ELR (cell line): ENCODE data around the gene SPRY2.
A peak's percentile ranks its signal among the peaks of the same experiment; 100 is the strongest.
"Not testable (repeated sequence)": the region's sequence is repeated elsewhere in the genome, so short reads cannot be mapped to it uniquely, and the experiment has no call there.

Experiments used
- DNase-seq: peaks from one replicate; pipeline ENCODE4 v3.0.0-alpha.2; 2015; ENCODE audit warnings: low read depth

Gene SPRY2

GRCh38 chr13:80348750-80349149, 7.8 kb upstream of the SPRY2 start:
- DNase-seq = no peak

GRCh38 chr13:80348314-80348713, 7.4 kb upstream of the SPRY2 start:
- DNase-seq = no peak

- no peak for DNase-seq
Observed at GRCh38 chr13:80345771-80346510, 5.0 kb upstream of the SPRY2 start.

GRCh38 chr13:80344032-80344431, 3.1 kb upstream of the SPRY2 start:
- not testable (repeated sequence) for DNase-seq

GRCh38 chr13:80342471-80343371, 1.8 kb upstream of the SPRY2 start:
- DNase-seq = peak; percentile 79

GRCh38 chr13:80341756-80342370, 937 bp upstream of the SPRY2 start:
- DNase-seq = peak; percentile 67

- DNase-seq = no peak
Observed at GRCh38 chr13:80340651-80341100, 250 bp downstream of the SPRY2 start.

GRCh38 chr13:80339912-80340650, 845 bp downstream of the SPRY2 start:
- peak; percentile 59 for DNase-seq

GRCh38 chr13:80339563-80339911, 1.4 kb downstream of the SPRY2 start:
- no peak for DNase-seq

GRCh38 chr13:80338781-80339562, 2.0 kb downstream of the SPRY2 start:
- peak; percentile 79 for DNase-seq

- DNase-seq = peak; percentile 42
Observed at GRCh38 chr13:80337288-80338081, 3.4 kb downstream of the SPRY2 start.

GRCh38 chr13:80336776-80337287, 4.1 kb downstream of the SPRY2 start:
- peak; percentile 23 for DNase-seq

- DNase-seq = peak; percentile 30
Observed at GRCh38 chr13:80336370-80336769, 4.6 kb downstream of the SPRY2 start.

- DNase-seq = peak; percentile 63
Observed at GRCh38 chr13:80334597-80335260, 6.2 kb downstream of the SPRY2 start.

- DNase-seq = no peak
Observed at GRCh38 chr13:80331984-80332383, 8.9 kb downstream of the SPRY2 start.

GRCh38 chr13:80329250-80329649, 11.7 kb downstream of the SPRY2 start:
- no peak for DNase-seq

- no peak for DNase-seq
Observed at GRCh38 chr13:80319004-80319403, 21.9 kb downstream of the SPRY2 start.

- no peak for DNase-seq
Observed at GRCh38 chr13:80314711-80315653, 25.9 kb downstream of the SPRY2 start.
